Measurements from ENCODE around the gene MANBA. TPM values are rescaled to one million over a fixed set of nuclear protein-coding genes. Genes with fewer than 3 reads are reported as not detected.
"Not testable (repeated sequence)": the region's sequence is repeated elsewhere in the genome, so short reads cannot be mapped to it uniquely, and the experiment has no call there.

MANBA gene
- total RNA-seq, 1 donor from 2014 or later = 9.4 TPM

- Mint-ChIP-seq H3K4me1 (ENCODE audit: unreplicated experiment) (peaks cover 11% of the 10 kb centered on the region), H3K4me3 (ENCODE audit: unreplicated experiment) (no peak overlapping the region), H3K36me3 (ENCODE audit: low read depth, unreplicated experiment) (peaks cover 11% of the 10 kb centered on the region), H3K9me3 (ENCODE audit: unreplicated experiment) (no peaks in the 10 kb centered on the region), H3K27ac (ENCODE audit: unreplicated experiment) (no peak overlapping the region), H3K27me3 (ENCODE audit: unreplicated experiment) (peaks cover 4% of the 10 kb centered on the region)
- no peak for TF ChIP-seq CTCF (IDR thresholded peaks at IDR 0.05; ENCODE audit: unreplicated experiment)
- no peak for DNase-seq (ENCODE audit: low spot score)
These were observed 26.0 kb downstream of the MANBA start for GRCh38 chr4:102734591-102735385.

- Mint-ChIP-seq H3K27ac (ENCODE audit: unreplicated experiment) (no peak overlapping the region), H3K27me3 (ENCODE audit: unreplicated experiment) (peaks cover 6% of the 10 kb centered on the region), H3K36me3 (ENCODE audit: low read depth, unreplicated experiment) (peaks cover 16% of the 10 kb centered on the region), H3K4me3 (ENCODE audit: unreplicated experiment) (no peak overlapping the region), H3K4me1 (ENCODE audit: unreplicated experiment) (peaks cover 11% of the 10 kb centered on the region), H3K9me3 (ENCODE audit: unreplicated experiment) (no peaks in the 10 kb centered on the region)
- no peak for TF ChIP-seq CTCF (IDR thresholded peaks at IDR 0.05; ENCODE audit: unreplicated experiment)
- no peak for DNase-seq (ENCODE audit: low spot score)
These were observed 26.7 kb downstream of the MANBA start for GRCh38 chr4:102734116-102734515.

- no peak for TF ChIP-seq CTCF (IDR thresholded peaks at IDR 0.05; ENCODE audit: unreplicated experiment)
- Mint-ChIP-seq H3K9me3 (ENCODE audit: unreplicated experiment) (no peaks in the 10 kb centered on the region), H3K4me3 (ENCODE audit: unreplicated experiment) (no peak overlapping the region), H3K27ac (ENCODE audit: unreplicated experiment) (no peak overlapping the region), H3K4me1 (ENCODE audit: unreplicated experiment) (peaks cover 11% of the 10 kb centered on the region), H3K27me3 (ENCODE audit: unreplicated experiment) (peaks cover 6% of the 10 kb centered on the region), H3K36me3 (ENCODE audit: low read depth, unreplicated experiment) (peaks cover 16% of the 10 kb centered on the region)
- DNase-seq (ENCODE audit: low spot score) = no peak
These were observed 27.7 kb downstream of the MANBA start for GRCh38 chr4:102733084-102733483.

- H3K4me3 Mint-ChIP-seq (ENCODE audit: unreplicated experiment) = no peak overlapping the region
- peaks cover 16% of the 10 kb centered on the region for H3K36me3 Mint-ChIP-seq (ENCODE audit: low read depth, unreplicated experiment)
- H3K27me3 Mint-ChIP-seq (ENCODE audit: unreplicated experiment) = peaks cover 6% of the 10 kb centered on the region
- H3K27ac Mint-ChIP-seq (ENCODE audit: unreplicated experiment) = no peak overlapping the region
- TF ChIP-seq CTCF (IDR thresholded peaks at IDR 0.05; ENCODE audit: unreplicated experiment) = no peak
- peaks cover 11% of the 10 kb centered on the region for H3K4me1 Mint-ChIP-seq (ENCODE audit: unreplicated experiment)
- DNase-seq (ENCODE audit: low spot score) = no peak
- H3K9me3 Mint-ChIP-seq (ENCODE audit: unreplicated experiment) = no peaks in the 10 kb centered on the region
These were observed 28.1 kb downstream of the MANBA start for GRCh38 chr4:102732678-102733077.

GRCh38 chr4:102730968-102731533 is 29.7 kb downstream of the MANBA start:
- Mint-ChIP-seq H3K9me3 (ENCODE audit: unreplicated experiment) (no peaks in the 10 kb centered on the region), H3K27me3 (ENCODE audit: unreplicated experiment) (peaks cover 6% of the 10 kb centered on the region), H3K4me1 (ENCODE audit: unreplicated experiment) (peaks cover 6% of the 10 kb centered on the region), H3K27ac (ENCODE audit: unreplicated experiment) (no peak overlapping the region), H3K4me3 (ENCODE audit: unreplicated experiment) (no peak overlapping the region), H3K36me3 (ENCODE audit: low read depth, unreplicated experiment) (peaks cover 16% of the 10 kb centered on the region)
- no peak for DNase-seq (ENCODE audit: low spot score)
- TF ChIP-seq CTCF (IDR thresholded peaks at IDR 0.05; ENCODE audit: unreplicated experiment) = peak; percentile 26

GRCh38 chr4:102729486-102729885 is 31.3 kb downstream of the MANBA start:
- DNase-seq (ENCODE audit: low spot score); H3K27ac Mint-ChIP-seq (ENCODE audit: unreplicated experiment); H3K9me3 Mint-ChIP-seq (ENCODE audit: unreplicated experiment); H3K27me3 Mint-ChIP-seq (ENCODE audit: unreplicated experiment); H3K4me1 Mint-ChIP-seq (ENCODE audit: unreplicated experiment); H3K4me3 Mint-ChIP-seq (ENCODE audit: unreplicated experiment): not testable (repeated sequence)
- H3K36me3 Mint-ChIP-seq (ENCODE audit: low read depth, unreplicated experiment) = peaks cover 16% of the 10 kb centered on the region

- H3K9me3 Mint-ChIP-seq (ENCODE audit: unreplicated experiment); H3K27me3 Mint-ChIP-seq (ENCODE audit: unreplicated experiment); H3K4me1 Mint-ChIP-seq (ENCODE audit: unreplicated experiment); H3K4me3 Mint-ChIP-seq (ENCODE audit: unreplicated experiment); H3K27ac Mint-ChIP-seq (ENCODE audit: unreplicated experiment); DNase-seq (ENCODE audit: low spot score): not testable (repeated sequence)
- peaks cover 16% of the 10 kb centered on the region for H3K36me3 Mint-ChIP-seq (ENCODE audit: low read depth, unreplicated experiment)
These were observed 33.8 kb downstream of the MANBA start for GRCh38 chr4:102726919-102727318.
